NT2/D1 (cell line): Measurements from ENCODE around the gene TMEM205.

Source experiments
- SUZ12 ChIP-seq: IDR thresholded peaks from 2 replicates; pipeline ENCODE4 v1.6.1; 2011; ENCODE audit not compliant: insufficient read length, insufficient read depth; ENCODE audit errors: extremely low read depth
- ZNF274 ChIP-seq: IDR thresholded peaks from 2 replicates; pipeline ENCODE4 v1.6.1; 2011; ENCODE audit warnings: mild to moderate bottlenecking, low read depth, low read length

DNA sequence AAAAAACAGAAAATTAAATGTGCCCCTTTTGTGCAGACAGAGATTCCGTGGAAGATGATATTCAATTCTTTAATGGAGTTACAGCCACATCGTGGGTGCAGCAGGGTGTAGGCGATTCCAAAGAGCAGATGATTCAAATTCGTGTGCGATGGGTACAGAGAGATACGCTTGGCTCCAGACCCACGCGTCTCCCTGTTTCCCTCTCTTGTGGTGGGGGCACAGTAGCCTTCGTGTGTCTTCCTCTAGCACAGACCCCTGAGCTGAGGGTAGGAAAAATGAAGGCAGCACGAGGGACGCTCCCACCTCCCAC lies 45.3 kb downstream of the TMEM205 start:
- TF ChIP-seq SUZ12 (no peak), ZNF274 (no peak)
